Transverse colon (tissue), 4 donors: ENCODE results near the gene IDNK. TPM values are rescaled to one million over a fixed set of nuclear protein-coding genes. Genes with fewer than 3 reads are reported as not detected.

Source experiments
- DNase-seq: peaks from one replicate; pipeline ENCODE4 v3.0.0-alpha.2; 2019
- H3K27ac ChIP-seq, 4 donors: fragments of 200-600 bp; sonication (generic); 2 replicates each; pipeline ENCODE4 v1.5.1; 2016 to 2018; ENCODE audit warnings: inconsistent platforms in 4 of 4
- H3K27me3 ChIP-seq: fragments of 200-600 bp; sonication (generic); 2 replicates; pipeline ENCODE4 v1.5.1; 2017; ENCODE audit warnings: inconsistent platforms
- H3K36me3 ChIP-seq, 4 donors: fragments of 200-600 bp; sonication (generic); 2 replicates each; pipeline ENCODE4 v1.5.1; 2017 to 2019; ENCODE audit warnings: inconsistent platforms in 4 of 4
- H3K4me1 ChIP-seq, 4 donors: fragments of 200-600 bp; sonication (generic); 2 replicates each; pipeline ENCODE4 v1.5.1; 2017 to 2020; ENCODE audit warnings: inconsistent platforms in 4 of 4
- H3K4me3 ChIP-seq, 4 donors: fragments of 200-600 bp; sonication (generic); 1 replicate in 1 of 4; 2 replicates in 3 of 4; pipeline versions ENCODE4 v1.5.1 to v1.6.1; 2017 to 2019; ENCODE audit warnings: inconsistent platforms in 4 of 4
- H3K9me3 ChIP-seq, 2 donors: fragments of 200-600 bp; sonication (generic); 2 replicates each; pipeline ENCODE4 v1.5.1; 2017 to 2019; ENCODE audit warnings: inconsistent platforms in 2 of 2
- CTCF ChIP-seq, 5 experiments: fragments of 200-600 bp in 3 of 5; fragments of 450-650 bp in 2 of 5; sonication (generic) in 3 of 5; IDR thresholded peaks; 1 replicate in 2 of 5; 2 replicates in 3 of 5; pipeline ENCODE4 v1.5.1; 2016 to 2017; ENCODE audit warnings: antibody characterized with exemption in 5 of 5, inconsistent platforms in 3 of 5, mild to moderate bottlenecking in 2 of 5, moderate library complexity in 1 of 5
- EP300 ChIP-seq: sonication (generic); formaldehyde crosslinking; IDR thresholded peaks from one replicate; pipeline ENCODE4 v1.6.1; 2017; ENCODE audit warnings: antibody characterized with exemption, low read depth
- POLR2A ChIP-seq: fragments of 450-650 bp; IDR thresholded peaks from one replicate; pipeline ENCODE4 v1.6.1; 2016; ENCODE audit warnings: antibody characterized with exemption, mild to moderate bottlenecking, moderate library complexity
- POLR2AphosphoS5 ChIP-seq, 3 donors: sonication (generic); formaldehyde crosslinking; IDR thresholded peaks; one replicate each; pipeline ENCODE4 v1.6.1; 2016; ENCODE audit warnings: antibody characterized with exemption in 3 of 3
- WGBS, 2 donors: methylation state at CpG; one replicate each; pipeline ENCODE4 v1.1.5; 2018; ENCODE audit warnings: low coverage in 1 of 2; 5-methylcytosine and 5-hydroxymethylcytosine counted together
- in situ Hi-C, 4 donors: fragments of 200-750 bp; cut with MboI; loops; one replicate each; pipeline versions ENCODE4 v1.15.0 to v1.15.1; 2017; ENCODE audit warnings: low sequenced_read_pairs in 3 of 4, low pct_ligation_motif_present in 1 of 4, low pct_unique_long_range_greater_than_20kb in 1 of 4
- intact Hi-C: fragments of 100-400 bp; cut with DNase I; formaldehyde crosslinking; loops from one replicate; pipeline ENCODE4 v1.15.1; 2023; ENCODE audit warnings: low total_unique reads
- total RNA-seq, 4 donors: library from RNA; depleted of rRNA; stranded (reverse); fragments of >200 nt; gene quantifications; one replicate each; pipeline ENCODE4 v1.1.0, GENCODE V29; 2016

The IDNK gene
- total RNA-seq, 4 donors from 2014 or later, result 4.6 to 18.7 TPM; not detected in 2

GRCh38 chr9:83584995-83585394, 37.9 kb upstream of the IDNK start:
- in situ Hi-C loops, result loop anchor here in 1 of 4 donors (25.0 kb wide), 1 partner anchor 373 kb away; no protein-coding TSS in a partner anchor
- intact Hi-C loops, result no loop called here

DNA sequence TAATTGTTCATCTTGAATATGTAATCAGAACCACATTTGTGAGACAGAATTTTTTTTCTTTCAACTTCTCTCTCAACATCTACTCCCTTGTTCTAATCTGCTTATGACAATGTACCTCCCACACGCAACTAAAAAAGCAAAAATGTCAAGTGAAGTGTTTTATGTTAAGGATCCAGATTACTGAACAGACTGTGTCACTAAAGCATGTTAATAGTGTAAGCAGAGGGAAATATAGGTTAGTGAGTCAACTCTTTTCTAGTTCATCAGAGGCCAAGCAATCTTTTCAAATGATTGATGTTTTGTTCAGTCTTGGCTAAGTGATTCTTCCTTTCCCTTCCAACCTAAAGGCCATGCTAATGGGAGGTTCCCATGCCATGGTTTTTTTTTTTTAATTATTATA, 34.7 kb upstream of the IDNK start:
- no peak for DNase-seq
- in situ Hi-C loops (loop anchor here in 1 of 4 donors (25.0 kb wide), 1 partner anchor 376 kb away; no protein-coding TSS in a partner anchor), intact Hi-C loops (no loop called here)
- no peak overlapping the region for H3K27ac ChIP-seq
- WGBS, 2 donors, result 55% methylated on average over 1 of the region's 1 CpG
- H3K9me3 ChIP-seq, result no peaks in the 10 kb centered on the region
- no peaks in the 10 kb centered on the region for H3K4me1 ChIP-seq
- no peaks in the 10 kb centered on the region for H3K27me3 ChIP-seq
- TF ChIP-seq CTCF (IDR thresholded peaks at IDR 0.05) (no peak), POLR2AphosphoS5 (IDR thresholded peaks at IDR 0.05) (no peak), EP300 (no peak), POLR2A (no peak)
- H3K4me3 ChIP-seq, result no peak overlapping the region
- no peaks in the 10 kb centered on the region for H3K36me3 ChIP-seq

More at GRCh38 chr9:83584995-83585394, 37.9 kb upstream of the IDNK start:
- H3K36me3 ChIP-seq, result no peaks in the 10 kb centered on the region
- no peaks in the 10 kb centered on the region for H3K9me3 ChIP-seq
- no peak overlapping the region for H3K4me3 ChIP-seq
- TF ChIP-seq POLR2AphosphoS5 (IDR thresholded peaks at IDR 0.05), result no peak
- no peak for TF ChIP-seq CTCF (IDR thresholded peaks at IDR 0.05)
- no peaks in the 10 kb centered on the region for H3K4me1 ChIP-seq
- DNase-seq, result no peak
- 91% methylated on average over 4 of the region's 4 CpGs; no CpG with 5 or more reads in 1 of the 2 donors for WGBS, 2 donors
- H3K27ac ChIP-seq, result no peak overlapping the region
- H3K27me3 ChIP-seq, result no peaks in the 10 kb centered on the region

DNA sequence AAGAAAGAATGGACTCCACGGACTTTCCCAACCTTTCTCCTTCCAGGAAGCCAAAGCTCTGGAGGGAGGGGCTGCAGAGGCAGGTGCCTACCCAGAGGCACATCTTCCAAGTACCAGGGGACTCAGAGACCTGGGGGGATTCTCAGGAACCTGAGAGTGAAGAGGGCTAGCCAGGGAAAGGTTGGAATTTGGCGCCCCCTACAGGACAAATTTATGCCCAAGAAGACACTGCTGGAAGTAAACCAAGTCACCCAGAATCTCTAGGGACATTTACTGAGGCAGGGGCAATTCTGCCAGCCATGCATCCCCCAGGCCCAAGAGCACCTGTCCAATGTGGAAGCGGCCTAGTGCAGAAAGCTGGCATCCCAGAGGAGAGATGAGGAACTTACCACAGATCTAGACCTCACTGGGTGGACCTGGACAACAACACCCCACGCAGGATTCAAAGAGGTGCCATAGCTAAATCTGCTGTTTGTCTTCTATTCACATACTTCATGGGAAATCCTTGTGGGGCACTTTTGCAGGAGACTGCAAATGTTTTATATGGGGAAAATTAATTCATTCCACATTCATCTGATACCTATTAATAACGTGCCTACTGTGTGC, 25.9 kb upstream of the IDNK start:
- 36 to 66% methylated on average over 2 to 5 of the region's 5 CpGs for WGBS, 2 donors
- Histone ChIP-seq H3K27me3 (no peaks in the 10 kb centered on the region), H3K36me3 (no peaks in the 10 kb centered on the region), H3K4me1 (no peaks in the 10 kb centered on the region), H3K4me3 (no peak overlapping the region), H3K27ac (no peak overlapping the region), H3K9me3 (no peaks in the 10 kb centered on the region)
- peak; percentile 29 for DNase-seq
- intact Hi-C loops (no loop called here), in situ Hi-C loops (loop anchor here in 1 of 4 donors (25.0 kb wide), 1 partner anchor 385 kb away; no protein-coding TSS in a partner anchor)
- no peak for TF ChIP-seq EP300
- peak; percentile 43 to 68 (median 55) for TF ChIP-seq CTCF (IDR thresholded peaks at IDR 0.05)
- TF ChIP-seq POLR2A, result no peak

DNA sequence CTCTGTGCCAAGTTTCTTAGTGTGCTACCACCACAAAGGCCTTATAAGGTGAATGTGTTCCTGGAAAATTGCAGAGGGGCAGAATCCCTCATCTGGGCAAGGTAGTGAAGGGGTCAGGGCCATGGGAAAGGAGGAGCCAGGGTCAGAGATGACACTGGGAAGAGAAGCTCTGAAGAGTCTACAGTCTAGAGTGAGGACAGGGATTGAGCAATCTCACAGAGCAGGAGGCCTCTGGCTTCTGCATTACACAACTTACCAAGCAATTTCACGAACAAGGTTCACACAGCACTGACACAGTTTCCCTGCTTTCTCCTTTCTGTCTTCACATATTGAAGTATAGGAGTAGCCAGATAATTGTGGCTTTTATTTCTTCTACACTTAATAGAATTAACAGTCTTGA, 24.5 kb upstream of the IDNK start:
- Histone ChIP-seq H3K4me1 (no peaks in the 10 kb centered on the region), H3K4me3 (no peak overlapping the region), H3K27me3 (no peaks in the 10 kb centered on the region), H3K36me3 (no peaks in the 10 kb centered on the region), H3K27ac (no peak overlapping the region), H3K9me3 (no peaks in the 10 kb centered on the region)
- 57 to 80% methylated on average over 1 of the region's 1 CpG for WGBS, 2 donors
- in situ Hi-C loops, result loop anchor here in 1 of 4 donors (25.0 kb wide), 1 partner anchor 386 kb away; no protein-coding TSS in a partner anchor
- TF ChIP-seq CTCF (IDR thresholded peaks at IDR 0.05) (no peak), POLR2A (no peak), EP300 (no peak), POLR2AphosphoS5 (IDR thresholded peaks at IDR 0.05) (no peak)
- intact Hi-C loops, result no loop called here
- no peak for DNase-seq
